Endometrial microvascular endothelial cells (primary cell): ENCODE results near the gene CNTLN. TPM values are rescaled to one million over a fixed set of nuclear protein-coding genes. Genes with fewer than 3 reads are reported as not detected.
"Not testable (repeated sequence)": the region's sequence is repeated elsewhere in the genome, so short reads cannot be mapped to it uniquely, and the experiment has no call there.

Experiments
- in situ Hi-C: cut with HindIII; loops from 2 replicates; pipeline ENCODE4 v1.10.0; 2017; ENCODE audit warnings: low sequenced_read_pairs, low pct_unique_long_range_greater_than_20kb; ENCODE audit errors: inconsistent ontology term
- total RNA-seq: library from RNA; depleted of rRNA; stranded (reverse); fragments of >200 nt; gene quantifications from one replicate; pipeline ENCODE4 v1.2.3, GENCODE V29; 2015; ENCODE audit errors: inconsistent ontology term

CNTLN gene
- total RNA-seq, 1 donor from 2014 or later = 4.8 TPM

DNA sequence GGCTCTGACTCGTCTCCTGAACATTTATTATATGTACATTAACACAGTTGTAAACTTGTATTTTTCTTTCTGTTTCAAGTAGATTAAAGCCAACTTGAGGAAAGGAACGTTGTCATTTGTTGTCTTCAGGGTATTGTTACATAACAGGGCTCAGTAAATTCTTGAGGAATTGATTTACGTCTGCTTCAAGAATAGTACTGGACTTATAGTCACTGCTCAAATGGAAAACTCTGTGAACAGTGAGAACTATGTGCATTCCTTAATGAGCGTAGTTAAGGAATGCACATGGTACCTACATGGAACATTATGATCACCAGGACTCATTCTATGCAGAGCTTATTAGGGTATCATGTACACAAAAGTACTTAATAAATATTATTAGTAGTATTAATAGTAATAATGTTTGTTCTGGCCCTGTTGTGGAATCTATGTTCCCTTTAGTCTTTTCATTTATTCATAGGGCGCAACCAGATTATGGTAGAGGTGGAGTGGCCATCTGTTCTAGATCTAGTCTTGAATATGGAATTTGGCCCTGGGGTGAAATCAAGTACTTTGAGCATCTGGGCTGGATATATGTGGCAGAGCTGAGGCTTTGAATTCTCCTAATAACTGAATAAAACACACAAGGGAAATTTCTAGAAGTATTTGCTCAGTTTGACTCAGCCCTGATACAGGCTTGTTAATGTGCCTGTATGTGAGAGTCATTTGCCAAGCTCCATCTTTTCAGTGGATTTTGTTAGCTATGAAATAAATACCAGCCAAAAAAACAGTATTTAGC, 335.4 kb downstream of the CNTLN start:
- in situ Hi-C loops = no loop called here

DNA sequence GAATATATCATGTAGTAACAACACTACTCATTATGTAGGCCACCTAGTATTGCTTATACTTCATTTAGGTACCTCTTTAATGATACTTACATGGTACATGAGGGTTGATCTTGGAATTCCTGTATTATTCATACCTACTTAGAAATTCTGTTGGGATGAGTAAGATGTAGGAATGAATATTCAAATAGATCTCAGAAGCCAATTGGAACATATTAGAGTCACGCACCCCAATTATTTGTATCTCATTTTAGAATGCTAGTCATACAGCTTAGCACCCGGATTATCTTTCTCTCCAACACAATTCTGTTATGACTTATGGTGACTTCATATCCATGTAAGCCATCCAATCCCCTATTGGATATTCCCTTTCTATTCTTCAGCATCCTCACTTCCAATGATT, 337.3 kb downstream of the CNTLN start:
- in situ Hi-C loops = no loop called here

DNA sequence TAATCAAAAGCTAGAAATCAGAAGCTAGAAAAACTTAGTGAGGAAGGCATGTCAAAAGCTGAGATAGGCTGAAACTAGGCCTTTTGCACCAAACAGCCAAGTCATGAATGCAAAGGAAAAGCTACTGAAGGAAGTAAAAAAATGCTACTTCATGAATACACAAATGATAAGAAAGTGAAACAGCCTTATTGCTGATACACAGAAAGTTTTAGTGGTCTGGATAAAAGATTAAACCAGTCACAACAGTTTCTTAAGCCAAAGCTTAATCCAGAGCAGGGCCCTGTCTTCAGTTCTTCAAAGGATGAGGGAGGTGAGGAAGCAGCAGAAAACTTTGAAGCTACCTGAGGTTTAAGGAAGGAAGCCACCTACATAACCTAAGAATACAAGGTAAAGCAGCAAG, 341.6 kb downstream of the CNTLN start:
- in situ Hi-C loops = no loop called here

DNA sequence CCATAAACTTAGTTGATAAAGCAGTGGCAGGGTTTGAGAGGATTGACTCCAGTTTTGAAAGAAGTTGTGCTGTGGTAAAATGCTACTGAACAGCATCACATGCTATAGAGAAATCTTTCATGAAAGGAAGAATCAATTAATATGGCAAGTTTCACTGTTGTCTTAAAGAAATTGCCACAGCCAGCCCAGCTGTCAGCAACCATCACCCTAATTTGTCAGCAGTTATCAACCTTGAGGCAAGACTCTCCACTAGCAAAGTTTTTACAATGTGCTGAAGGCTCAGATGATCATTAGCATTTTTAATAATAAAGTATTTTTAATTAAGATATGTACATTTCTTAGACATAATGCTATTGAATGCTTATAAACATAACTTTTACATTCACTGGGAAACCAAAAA, 343.0 kb downstream of the CNTLN start:
- in situ Hi-C loops = no loop called here

DNA sequence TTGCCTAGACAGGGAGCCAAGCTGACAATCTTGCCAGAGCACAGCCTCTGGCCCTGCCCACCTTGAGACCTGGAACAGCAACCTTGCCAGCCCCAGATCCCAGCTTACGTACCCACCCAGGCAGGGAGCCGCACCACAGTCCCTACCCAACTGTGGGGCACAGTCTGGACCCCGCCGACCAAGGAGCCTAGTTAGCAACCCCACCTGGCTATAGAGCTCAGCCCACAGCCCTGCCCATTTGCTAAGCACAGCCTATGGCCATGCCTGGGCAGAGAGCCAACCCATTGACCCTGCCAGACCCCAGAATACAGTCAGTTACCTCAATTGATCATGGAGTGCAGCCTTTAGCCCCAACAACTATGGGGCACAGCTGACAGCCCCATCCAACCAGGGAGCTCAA, 346.1 kb downstream of the CNTLN start:
- in situ Hi-C loops = no loop called here

DNA sequence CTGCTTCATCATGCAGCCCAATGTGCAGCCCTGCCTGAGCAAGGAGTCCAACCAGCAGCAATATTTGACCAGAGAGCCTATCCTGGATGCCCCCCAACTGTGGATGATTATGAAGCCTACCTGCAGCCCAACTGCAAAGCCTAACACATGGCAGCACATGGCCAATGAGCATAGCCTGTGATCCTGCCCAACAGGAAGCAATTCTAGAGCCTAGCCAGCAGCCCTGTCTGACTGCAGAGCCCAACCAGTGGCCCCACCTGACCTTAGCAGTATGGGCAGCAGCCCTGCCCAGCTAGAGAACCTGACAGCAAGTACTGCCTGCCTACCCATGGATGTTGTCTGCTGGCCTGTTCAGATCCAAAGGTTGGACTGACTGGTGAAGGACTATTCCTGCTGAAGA, 346.7 kb downstream of the CNTLN start:
- in situ Hi-C loops = no loop called here

DNA sequence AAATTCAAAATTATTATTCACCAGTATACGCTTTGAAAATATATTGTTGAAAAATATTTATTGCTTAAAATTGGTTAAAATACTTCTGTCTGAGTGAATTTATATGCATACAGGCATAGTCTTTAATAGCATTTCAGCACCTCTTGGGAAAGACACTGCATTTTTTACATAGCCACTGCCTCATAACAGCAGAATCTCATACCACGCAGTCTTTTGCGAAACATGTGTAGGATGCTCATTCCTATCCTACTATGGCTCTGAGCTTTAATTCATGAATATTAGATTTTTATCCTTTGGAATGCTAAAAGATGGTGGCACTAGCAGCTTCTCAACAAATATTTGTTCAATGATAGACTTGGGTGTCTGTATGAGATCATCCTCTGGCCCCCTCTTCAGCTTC, 350.1 kb downstream of the CNTLN start:
- in situ Hi-C loops = no loop called here

DNA sequence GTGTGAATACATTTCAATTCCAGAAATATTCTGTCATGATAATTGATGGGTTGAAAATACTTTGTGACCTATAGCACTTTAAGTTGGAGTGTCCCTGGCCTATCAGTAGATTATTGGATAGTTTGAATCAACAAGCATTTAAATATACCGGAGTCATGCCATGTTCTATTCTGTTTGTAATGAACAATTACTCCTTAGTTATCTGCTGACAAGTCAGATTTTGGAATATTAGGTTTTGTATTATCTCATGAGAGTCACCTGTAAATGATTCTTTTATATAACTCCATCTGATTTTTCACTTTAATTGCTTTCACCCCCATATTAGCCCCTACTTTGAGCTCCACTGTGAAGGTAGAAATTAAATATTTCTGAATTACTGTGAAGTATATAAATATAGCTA, 351.6 kb downstream of the CNTLN start:
- in situ Hi-C loops = no loop called here

DNA sequence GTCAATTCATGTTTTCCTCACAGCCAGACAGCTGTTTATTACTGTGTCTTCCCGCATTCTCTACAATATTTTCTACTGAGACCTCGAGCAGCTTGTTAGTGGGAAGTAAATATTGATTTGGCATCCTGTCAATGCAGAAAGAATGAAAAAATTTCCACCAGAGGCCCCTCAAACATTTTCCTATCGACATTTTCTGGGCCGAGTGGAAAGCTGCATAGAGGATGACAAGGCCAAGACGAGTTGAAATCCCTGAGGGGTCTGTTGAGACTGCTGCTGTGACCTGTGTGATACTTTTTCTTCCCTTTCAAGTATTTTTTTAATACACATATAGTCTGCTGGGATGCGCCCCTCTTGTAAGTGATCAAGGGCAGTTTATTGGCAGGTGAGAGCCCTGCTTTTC, 352.6 kb downstream of the CNTLN start:
- in situ Hi-C loops = no loop called here

DNA sequence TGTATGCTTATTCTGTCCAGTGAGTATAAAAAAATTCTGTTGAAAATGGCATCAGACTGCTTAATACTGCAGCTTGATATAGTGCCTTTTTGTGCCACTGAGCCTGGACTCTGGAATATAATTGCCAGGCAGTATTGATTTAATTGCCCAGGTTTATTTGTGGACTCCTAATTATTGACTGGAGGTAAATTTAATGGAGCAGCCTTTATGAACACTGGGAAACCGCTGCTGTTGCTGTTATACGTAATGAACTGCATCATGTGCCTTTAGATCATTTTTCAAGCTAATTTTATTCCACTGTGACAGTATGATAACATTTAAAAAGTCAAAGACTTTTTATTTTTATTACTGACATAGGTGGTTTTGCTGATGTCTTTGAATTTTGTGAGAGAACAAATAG, 353.8 kb downstream of the CNTLN start:
- in situ Hi-C loops = no loop called here

DNA sequence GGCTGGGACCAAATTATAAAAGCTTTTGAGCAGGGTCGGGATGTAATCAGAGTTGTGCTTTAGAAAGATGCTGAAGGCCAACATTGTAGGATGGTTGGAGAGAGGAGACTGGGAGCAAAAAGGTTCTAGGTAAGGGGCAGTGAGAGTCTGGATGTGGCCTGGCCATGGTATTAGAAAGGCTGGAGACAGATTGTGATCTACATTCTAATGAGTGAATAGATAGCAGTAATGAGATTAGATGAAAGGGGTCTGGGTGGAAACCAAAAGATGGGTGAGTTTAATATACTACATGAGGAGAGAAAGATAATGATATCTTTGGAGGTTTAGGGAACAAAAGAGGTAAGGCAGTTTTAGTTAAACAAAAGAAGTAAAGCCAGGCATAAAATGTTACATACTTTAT, 355.3 kb downstream of the CNTLN start:
- in situ Hi-C loops = no loop called here

DNA sequence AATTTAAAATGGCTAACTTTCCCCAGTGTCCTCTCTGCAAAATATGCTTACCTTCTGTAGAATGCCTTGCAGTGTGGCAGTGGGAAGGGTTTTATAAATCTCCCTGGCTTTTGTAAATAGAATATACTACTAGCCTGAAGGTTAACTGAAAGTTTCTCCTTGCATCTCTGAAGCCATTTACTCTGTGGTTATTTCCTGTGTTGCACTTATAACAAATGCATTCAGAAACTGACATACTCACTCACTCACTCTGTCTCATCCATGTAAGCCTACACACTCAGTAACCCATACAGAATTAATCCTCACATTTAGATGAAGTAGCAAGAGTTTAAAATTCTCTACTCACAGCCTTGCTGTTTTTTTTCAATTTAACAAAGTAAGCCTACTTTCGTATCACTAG, 356.9 kb downstream of the CNTLN start:
- in situ Hi-C loops = no loop called here

DNA sequence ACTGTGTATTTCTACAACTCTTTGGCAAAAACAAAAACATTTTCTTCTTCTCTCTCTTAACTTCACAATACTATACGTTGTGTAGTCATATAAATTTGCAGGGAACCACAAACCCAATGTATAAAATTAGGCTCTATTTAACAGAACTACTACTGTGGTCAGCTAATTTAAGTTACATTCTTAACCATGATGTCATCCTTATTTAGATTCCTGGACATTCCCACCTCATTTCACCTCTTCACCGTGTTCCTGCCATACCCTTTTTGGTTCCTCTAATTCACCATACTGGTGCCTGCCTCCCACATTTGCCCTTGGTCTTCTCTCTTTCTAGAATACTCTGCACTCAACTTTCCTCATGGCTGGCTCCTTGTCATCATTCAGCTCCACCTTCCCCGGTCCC, 368.4 kb downstream of the CNTLN start:
- in situ Hi-C loops = no loop called here

DNA sequence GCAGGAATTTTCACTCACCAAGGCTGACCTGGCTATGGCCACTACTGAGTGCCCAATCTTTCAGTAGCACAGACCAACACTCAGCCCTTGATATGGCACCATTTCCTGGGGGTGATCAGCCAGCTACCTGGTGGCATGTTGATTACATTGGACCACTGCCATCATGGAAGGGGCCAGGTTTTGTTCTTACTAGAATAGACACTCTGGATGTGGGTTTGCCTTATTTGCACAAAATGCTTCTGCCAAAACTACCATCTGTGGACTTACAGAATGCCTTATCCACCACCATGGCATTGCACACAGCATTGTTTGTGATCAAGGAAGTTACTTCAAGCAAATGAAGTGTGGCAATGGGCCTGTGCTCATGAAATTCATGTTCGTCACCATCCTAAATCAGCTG, 374.3 kb downstream of the CNTLN start:
- in situ Hi-C loops = no loop called here

DNA sequence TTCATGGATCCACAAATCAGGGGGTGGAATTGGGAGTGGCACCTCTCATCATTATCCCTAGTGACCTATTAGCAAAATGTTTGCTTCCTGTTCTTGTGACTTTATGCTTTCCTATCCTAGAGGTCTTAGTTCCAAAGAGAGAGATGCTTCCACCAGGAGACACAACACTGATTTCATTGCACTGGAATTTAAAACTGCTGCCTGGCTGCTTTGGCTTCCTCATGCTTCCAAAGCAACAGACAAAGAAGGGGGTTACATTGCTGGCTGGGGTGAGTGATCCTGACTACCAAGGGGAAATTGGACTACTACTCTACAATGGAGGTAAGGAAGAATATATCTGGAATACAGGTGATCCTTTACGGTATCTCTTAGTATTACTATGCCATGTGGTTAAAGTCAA, 374.9 kb downstream of the CNTLN start:
- in situ Hi-C loops = no loop called here

DNA sequence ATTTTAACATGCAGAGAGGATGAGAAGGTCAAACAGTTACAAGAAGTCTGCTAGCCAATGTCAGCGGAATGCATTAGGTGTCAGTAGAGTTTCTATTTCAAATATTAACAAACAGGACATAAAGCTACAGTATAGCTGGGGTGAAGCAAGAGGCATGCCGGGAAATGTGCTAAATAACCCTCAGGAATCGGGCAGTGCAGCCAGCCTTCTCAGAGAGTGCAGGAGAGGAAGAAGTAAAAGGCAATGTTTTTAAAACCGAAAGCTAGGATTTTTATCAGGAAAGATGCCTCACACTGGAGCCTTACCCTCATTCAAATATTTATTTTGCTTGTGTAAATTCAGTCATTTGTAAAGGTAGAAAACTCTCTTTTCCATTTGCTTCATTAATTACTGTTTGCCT, 384.9 kb downstream of the CNTLN start:
- in situ Hi-C loops = no loop called here

DNA sequence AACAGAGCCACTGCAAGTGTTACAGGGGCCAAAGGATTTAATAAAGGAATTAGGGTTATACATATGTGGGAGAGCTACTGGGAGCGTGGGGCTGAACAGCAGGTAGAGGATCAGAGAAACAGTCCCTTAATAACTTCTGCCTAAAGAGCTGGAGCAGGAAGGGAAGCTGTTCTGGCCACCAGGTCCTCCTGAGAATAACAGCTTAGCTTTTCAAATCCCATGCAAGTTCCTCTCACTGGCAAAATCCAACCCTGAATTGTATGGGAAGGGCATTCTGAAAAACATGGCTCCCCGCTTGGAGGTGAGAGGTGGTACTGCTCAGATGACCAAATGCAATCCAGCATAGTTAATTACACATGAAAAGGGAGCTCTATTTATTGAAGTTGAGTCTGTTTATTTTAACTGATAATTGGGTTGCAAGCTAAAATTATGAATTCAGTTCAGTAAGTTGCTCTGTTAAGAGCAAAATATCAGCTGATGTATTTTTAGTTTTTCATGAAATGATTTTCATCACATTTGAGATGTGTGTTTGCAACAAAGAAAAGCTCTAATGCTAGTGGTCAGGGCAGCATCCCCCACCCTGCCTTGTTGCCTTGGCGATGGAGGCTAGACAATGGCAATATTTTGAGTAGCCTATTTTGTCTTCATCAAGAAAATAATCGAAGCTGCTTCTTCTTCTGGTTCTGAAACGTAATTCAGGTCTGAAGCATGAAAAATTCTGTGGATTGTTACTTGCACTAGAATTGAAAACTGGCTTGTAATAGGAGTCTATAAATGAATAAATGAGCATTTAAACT, 385.6 kb downstream of the CNTLN start:
- in situ Hi-C loops = no loop called here

DNA sequence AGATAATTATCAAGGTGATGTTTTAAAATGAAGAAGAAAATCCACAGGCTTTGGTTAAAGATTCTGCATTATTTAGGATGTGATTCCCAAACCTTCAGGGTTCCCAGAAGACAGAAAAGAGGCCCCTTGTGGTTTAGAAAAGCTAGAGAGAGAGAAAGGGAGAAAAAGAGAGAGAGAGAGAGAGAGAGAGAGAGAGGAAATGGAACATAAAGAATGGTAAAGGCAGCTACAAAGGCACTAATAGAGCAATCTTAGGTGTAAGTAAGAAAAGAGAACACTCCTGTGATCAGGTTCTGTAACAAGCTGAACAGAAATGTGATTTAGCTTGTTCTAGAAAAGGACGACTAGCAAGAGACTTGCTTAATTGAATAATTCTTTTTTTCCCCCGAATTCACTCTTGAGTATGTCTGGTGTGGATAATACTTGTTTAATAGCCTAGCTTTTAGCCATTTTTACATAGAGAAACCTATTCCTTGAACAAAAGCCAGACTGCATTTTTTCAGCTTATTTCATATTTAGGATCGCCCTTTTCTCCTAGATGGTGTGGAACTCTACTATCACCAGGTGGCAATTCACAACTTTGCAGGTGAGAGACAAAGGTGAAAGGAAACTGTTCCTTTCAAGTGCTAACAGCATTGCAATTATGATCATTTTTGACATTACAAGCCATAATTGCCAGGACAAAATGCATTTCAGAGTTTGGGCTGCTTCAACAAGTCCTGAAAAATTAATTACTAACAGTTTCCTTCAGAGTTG, 386.4 kb downstream of the CNTLN start:
- in situ Hi-C loops = no loop called here

DNA sequence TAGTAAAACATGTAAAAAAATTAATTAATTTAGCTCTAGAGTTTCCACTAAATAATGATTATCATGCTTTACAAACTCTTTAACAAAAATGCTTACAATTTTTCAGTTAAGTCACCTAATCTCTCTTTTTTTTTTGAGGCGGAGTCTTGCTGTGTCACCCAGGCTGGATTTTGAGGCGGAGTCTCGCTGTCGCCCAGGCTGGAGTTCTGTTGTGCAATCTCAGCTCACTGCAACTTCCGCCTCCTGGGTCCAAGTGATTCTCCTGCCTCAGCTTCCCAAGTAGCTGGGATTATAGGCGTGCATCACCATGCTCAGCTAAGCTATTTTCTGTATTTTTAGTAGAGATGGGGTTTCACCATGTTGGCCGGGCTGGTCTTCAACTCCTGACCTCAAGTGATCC, 391.9 kb downstream of the CNTLN start:
- in situ Hi-C loops = not testable (repeated sequence)

DNA sequence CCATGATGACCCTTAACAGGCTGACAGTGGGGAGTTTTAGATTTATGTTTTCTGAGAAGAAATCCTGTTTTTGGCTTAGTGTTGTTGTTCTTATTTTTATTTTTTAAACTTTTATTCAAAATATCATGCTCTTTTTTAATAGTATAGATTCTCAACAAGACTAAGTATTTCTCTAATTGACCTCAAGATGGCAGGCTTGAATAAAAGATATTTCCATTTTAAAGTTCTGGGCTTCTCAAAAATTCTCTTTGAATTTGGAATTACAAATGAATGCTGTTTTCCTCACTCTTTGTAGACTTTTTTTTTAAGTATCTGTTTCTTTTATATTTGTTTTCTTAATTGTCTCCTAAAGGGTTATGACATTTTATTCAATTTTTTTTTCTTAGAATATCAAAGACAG, 394.0 kb downstream of the CNTLN start:
- in situ Hi-C loops = no loop called here
